ENCODE results near the gene GNAO1. TPM values are rescaled to one million over a fixed set of nuclear protein-coding genes. Genes with fewer than 3 reads are reported as not detected.

GNAO1 gene
- total RNA-seq, 1 donor from 2014 or later, result not detected

DNA sequence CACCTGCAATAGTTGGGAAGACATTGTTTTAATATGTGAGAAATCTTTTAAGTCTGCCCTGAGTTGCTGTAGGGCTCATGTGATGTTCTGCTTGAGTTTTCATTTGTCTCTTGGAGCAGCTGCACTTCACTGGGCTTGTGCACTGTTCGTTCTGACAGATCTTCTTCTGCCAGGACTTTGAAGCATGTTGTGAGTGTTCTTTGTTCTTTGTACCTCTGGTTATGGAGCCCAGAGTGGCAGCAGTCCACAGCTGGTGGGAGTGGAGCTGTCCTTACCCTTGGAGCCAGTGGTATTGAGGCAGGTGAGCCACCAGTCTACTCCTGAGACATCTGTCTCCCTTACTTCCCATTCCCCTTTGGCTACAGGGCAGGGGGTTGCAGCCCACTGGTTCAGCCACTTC lies 64.6 kb downstream of the GNAO1 start:
- H3K4me3 ChIP-seq (ENCODE audit: low read depth, low read length), result no peak overlapping the region
- FAIRE-seq, result no peak
- peaks cover 2% of the 10 kb centered on the region for H3K27me3 ChIP-seq (ENCODE audit: control insufficient read depth, insufficient read depth, low read length)
- no peaks in the 10 kb centered on the region for H3K36me3 ChIP-seq (ENCODE audit: control insufficient read depth, insufficient read depth, low read length)
- no peak for DNase-seq (ENCODE audit: low read depth)
- TF ChIP-seq, protein P1, sequence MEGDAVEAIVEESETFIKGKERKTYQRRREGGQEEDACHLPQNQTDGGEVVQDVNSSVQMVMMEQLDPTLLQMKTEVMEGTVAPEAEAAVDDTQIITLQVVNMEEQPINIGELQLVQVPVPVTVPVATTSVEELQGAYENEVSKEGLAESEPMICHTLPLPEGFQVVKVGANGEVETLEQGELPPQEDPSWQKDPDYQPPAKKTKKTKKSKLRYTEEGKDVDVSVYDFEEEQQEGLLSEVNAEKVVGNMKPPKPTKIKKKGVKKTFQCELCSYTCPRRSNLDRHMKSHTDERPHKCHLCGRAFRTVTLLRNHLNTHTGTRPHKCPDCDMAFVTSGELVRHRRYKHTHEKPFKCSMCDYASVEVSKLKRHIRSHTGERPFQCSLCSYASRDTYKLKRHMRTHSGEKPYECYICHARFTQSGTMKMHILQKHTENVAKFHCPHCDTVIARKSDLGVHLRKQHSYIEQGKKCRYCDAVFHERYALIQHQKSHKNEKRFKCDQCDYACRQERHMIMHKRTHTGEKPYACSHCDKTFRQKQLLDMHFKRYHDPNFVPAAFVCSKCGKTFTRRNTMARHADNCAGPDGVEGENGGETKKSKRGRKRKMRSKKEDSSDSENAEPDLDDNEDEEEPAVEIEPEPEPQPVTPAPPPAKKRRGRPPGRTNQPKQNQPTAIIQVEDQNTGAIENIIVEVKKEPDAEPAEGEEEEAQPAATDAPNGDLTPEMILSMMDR (IDR thresholded peaks at IDR 0.05; ENCODE audit: insufficient read depth, low read length, severe bottlenecking), result no peak

DNA sequence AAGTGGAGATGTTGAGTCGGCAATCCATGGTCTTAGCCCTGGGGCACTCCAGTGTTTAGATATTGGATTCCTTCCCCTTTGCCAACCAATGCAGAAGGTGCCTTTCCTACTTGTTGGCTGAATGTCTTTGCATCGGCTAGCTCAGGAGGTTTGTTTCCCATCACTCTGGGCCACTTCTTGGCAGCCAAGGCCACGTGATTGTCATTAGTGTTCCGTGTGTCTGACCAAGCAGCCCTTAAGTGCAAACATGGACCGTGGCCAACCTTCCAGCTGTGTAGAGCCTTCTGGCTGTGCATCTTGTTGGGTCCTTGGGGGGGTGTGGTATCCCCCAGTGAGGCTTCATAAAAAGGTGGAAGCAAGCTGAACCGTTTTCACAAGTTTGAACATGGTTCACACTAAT lies 66.0 kb downstream of the GNAO1 start:
- TF ChIP-seq, protein P1 (IDR thresholded peaks at IDR 0.05; ENCODE audit: insufficient read depth, low read length, severe bottlenecking), result no peak
- Histone ChIP-seq H3K27me3 (ENCODE audit: control insufficient read depth, insufficient read depth, low read length) (peaks cover 2% of the 10 kb centered on the region), H3K36me3 (ENCODE audit: control insufficient read depth, insufficient read depth, low read length) (no peaks in the 10 kb centered on the region), H3K4me3 (ENCODE audit: low read depth, low read length) (no peak overlapping the region)
- DNase-seq (ENCODE audit: low read depth), result no peak
- FAIRE-seq, result no peak

DNA sequence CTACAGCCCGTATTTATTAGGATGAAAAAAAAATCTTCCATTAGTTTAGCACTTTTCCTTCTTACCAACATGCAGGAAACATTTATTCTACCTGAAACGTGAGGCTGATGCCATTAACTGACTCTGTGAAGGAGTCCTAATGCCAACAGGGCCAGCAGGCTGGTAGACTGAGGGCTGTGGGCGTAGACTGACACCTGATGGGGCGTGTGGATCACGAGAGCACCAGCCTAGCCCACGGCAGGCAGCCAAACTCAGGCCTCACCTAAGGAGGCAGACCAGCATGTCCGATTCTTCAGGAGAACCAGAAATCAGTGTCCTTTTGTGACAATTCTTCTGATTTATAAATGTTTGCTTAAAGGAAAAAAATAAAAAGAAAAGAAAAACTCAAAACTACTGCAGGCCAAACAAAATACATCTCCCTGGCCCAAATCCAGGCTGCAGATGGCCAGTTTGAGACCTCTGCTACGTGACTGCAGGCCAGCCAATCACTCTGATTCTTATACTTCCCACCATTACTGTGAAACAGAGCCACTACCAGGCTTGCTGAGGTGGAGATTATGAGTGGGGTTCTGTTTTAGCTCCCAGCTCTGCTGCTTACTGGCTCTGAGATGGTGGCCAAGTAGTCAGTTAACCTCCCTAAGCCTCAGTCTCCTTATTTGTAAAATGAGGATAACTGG lies 66.5 kb downstream of the GNAO1 start:
- no peaks in the 10 kb centered on the region for H3K36me3 ChIP-seq (ENCODE audit: control insufficient read depth, insufficient read depth, low read length)
- TF ChIP-seq, protein P1 (IDR thresholded peaks at IDR 0.05; ENCODE audit: insufficient read depth, low read length, severe bottlenecking), result no peak
- no peak for DNase-seq (ENCODE audit: low read depth)
- peaks cover 2% of the 10 kb centered on the region for H3K27me3 ChIP-seq (ENCODE audit: control insufficient read depth, insufficient read depth, low read length)
- H3K4me3 ChIP-seq (ENCODE audit: low read depth, low read length), result no peak overlapping the region
- FAIRE-seq, result no peak

DNA sequence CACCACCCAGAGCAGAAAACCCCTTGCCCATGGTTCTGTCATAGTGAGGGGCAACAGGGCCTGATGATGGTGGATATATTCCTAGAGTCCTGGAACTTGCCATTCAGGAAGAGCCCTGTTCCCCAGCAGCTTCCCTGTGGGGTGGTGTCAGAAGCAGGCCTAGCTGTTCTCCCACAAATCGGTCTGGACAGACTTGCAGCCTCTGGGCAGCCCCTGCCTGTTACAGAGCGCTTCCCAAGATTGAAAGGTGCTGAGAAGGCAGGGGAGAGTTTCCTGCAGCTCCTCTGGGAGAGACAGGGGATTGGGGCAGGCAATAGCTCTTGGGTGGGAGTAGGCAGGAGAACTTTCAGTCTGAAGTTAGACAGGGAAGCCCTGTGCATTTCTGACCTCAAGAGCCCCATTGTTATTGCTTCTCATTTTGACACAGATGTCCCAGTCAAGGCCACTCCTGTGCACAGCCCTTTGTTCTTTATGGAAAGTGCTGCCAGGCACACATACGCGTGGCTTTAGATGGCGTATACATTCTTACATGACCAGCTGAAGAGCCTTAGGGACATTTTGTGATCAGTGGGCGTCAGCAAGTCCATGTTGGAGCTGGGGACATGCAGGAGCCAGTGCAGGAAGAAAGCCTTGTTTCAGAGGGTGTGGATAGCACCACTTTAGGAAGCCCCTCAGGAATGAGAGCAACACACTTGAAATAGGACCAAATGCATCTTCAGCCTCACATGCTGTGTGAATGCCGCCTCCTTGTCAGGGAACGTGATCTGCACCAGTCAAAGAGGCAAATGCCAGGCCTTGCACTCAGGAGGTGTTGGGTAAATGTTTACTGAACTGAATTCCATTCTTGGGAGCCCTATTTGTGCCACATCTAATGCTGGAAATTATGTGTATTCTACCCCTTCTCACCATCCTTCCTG lies 67.5 kb downstream of the GNAO1 start:
- DNase-seq (ENCODE audit: low read depth), result no peak
- H3K4me3 ChIP-seq (ENCODE audit: low read depth, low read length), result no peak overlapping the region
- no peaks in the 10 kb centered on the region for H3K36me3 ChIP-seq (ENCODE audit: control insufficient read depth, insufficient read depth, low read length)
- peaks cover 2% of the 10 kb centered on the region for H3K27me3 ChIP-seq (ENCODE audit: control insufficient read depth, insufficient read depth, low read length)
- TF ChIP-seq, protein P1 (IDR thresholded peaks at IDR 0.05; ENCODE audit: insufficient read depth, low read length, severe bottlenecking), result no peak
- FAIRE-seq, result no peak

DNA sequence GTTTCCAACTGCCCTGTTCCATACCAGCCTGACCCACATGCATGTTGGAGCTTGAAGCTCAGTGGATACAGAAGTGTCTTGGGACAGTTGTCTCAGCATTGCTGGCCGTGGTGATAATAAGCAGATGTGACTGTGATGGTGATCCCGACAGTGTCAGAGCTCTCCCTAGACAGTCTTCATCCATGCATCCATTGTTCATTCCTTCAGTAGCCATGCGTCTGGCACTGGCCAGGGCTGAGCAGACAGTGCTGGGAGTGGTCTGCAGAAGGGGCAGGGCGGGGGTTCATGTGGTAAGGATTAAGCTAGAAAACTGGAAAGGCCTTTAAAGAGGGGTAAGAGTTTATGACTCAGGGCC lies 68.1 kb downstream of the GNAO1 start:
- DNase-seq (ENCODE audit: low read depth) (no peak), FAIRE-seq (no peak)
- TF ChIP-seq, protein P1 (IDR thresholded peaks at IDR 0.05; ENCODE audit: insufficient read depth, low read length, severe bottlenecking), result no peak
- Histone ChIP-seq H3K36me3 (ENCODE audit: control insufficient read depth, insufficient read depth, low read length) (no peaks in the 10 kb centered on the region), H3K27me3 (ENCODE audit: control insufficient read depth, insufficient read depth, low read length) (peaks cover 2% of the 10 kb centered on the region), H3K4me3 (ENCODE audit: low read depth, low read length) (no peak overlapping the region)

Data from bronchial epithelial cell (primary cell).